WTC11 (cell line): ENCODE results near the gene AUH.

Experiments
- ATF2 ChIP-seq: sonication (generic); formaldehyde crosslinking; IDR thresholded peaks from 2 replicates; pipeline ENCODE4 v1.8.1; 2022; ENCODE audit warnings: low read depth, missing genetic modification reagents, borderline replicate concordance
- CTCF ChIP-seq: fragments of 200-600 bp; IDR thresholded peaks from 2 replicates; pipeline ENCODE4 v1.8.0; 2022; ENCODE audit warnings: antibody characterized with exemption
- JUN ChIP-seq: sonication (generic); formaldehyde crosslinking; IDR thresholded peaks from 2 replicates; pipeline ENCODE4 v1.8.0; 2023; ENCODE audit warnings: mild to moderate bottlenecking, missing genetic modification reagents
- RORB ChIP-seq: fragments of 250-450 bp; sonication (Bioruptor Pico); IDR thresholded peaks from 2 replicates; pipeline ENCODE4 v1.9.0; 2021; ENCODE audit warnings: mild to moderate bottlenecking
- TF ChIP-seq, protein P1 (sequence below): sonication (generic); formaldehyde crosslinking; IDR thresholded peaks from 2 replicates; pipeline ENCODE4 v1.8.0; 2023; ENCODE audit warnings: mild to moderate bottlenecking, missing genetic modification reagents
- TF ChIP-seq, protein P2 (sequence below): fragments of 250-450 bp; sonication (Bioruptor Pico); IDR thresholded peaks from 2 replicates; pipeline ENCODE4 v1.9.0; 2021; ENCODE audit warnings: moderate library complexity, mild to moderate bottlenecking, inconsistent platforms, borderline replicate concordance

GRCh38 chr9:91336786-91337185 lies 24.9 kb downstream of the AUH start:
- TF ChIP-seq CTCF (no peak), RORB (CRISPR knock-in tag) (no peak), ATF2 (CRISPR knock-in tag) (no peak), JUN (CRISPR knock-in tag) (no peak)
- TF ChIP-seq, protein P1, sequence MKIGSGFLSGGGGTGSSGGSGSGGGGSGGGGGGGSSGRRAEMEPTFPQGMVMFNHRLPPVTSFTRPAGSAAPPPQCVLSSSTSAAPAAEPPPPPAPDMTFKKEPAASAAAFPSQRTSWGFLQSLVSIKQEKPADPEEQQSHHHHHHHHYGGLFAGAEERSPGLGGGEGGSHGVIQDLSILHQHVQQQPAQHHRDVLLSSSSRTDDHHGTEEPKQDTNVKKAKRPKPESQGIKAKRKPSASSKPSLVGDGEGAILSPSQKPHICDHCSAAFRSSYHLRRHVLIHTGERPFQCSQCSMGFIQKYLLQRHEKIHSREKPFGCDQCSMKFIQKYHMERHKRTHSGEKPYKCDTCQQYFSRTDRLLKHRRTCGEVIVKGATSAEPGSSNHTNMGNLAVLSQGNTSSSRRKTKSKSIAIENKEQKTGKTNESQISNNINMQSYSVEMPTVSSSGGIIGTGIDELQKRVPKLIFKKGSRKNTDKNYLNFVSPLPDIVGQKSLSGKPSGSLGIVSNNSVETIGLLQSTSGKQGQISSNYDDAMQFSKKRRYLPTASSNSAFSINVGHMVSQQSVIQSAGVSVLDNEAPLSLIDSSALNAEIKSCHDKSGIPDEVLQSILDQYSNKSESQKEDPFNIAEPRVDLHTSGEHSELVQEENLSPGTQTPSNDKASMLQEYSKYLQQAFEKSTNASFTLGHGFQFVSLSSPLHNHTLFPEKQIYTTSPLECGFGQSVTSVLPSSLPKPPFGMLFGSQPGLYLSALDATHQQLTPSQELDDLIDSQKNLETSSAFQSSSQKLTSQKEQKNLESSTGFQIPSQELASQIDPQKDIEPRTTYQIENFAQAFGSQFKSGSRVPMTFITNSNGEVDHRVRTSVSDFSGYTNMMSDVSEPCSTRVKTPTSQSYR (CRISPR knock-in tag), result no peak
- TF ChIP-seq, protein P2, sequence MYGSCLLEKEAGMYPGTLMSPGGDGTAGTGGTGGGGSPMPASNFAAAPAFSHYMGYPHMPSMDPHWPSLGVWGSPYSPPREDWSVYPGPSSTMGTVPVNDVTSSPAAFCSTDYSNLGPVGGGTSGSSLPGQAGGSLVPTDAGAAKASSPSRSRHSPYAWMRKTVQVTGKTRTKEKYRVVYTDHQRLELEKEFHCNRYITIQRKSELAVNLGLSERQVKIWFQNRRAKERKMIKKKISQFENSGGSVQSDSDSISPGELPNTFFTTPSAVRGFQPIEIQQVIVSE, result no peak
